GM23338 (cell line): ENCODE measurements around the gene CNNM2. TPM values are rescaled to one million over a fixed set of nuclear protein-coding genes. Genes with fewer than 3 reads are reported as not detected.

Experiments used
- ATAC-seq: fragments of 200-7000 bp; cut with Tn5 transposase; 3 replicates; pipeline ENCODE4 v1.9.1; 2020
- DNase-seq: peaks from one replicate; pipeline ENCODE4 v3.0.0-alpha.2; 2015; ENCODE audit warnings: low spot score
- H2AFZ ChIP-seq: fragments of 200-600 bp; sonication (generic); 2 replicates; pipeline ENCODE4 v1.8.0; 2016; ENCODE audit warnings: antibody characterized with exemption, mild to moderate bottlenecking, moderate library complexity
- H3F3A ChIP-seq: fragments of 200-600 bp; sonication (generic); replicated peaks from 2 replicates; pipeline ENCODE4 v1.8.0; 2017; ENCODE audit warnings: antibody characterized with exemption, mixed run types, low read depth
- H3K27ac ChIP-seq: fragments of 200-600 bp; sonication (generic); 2 replicates; pipeline ENCODE4 v1.6.1; 2016; ENCODE audit warnings: low read depth
- H3K27me3 ChIP-seq: fragments of 200-600 bp; sonication (generic); 2 replicates; pipeline ENCODE4 v1.8.0; 2016; ENCODE audit warnings: mild to moderate bottlenecking, mixed run types, moderate library complexity; ENCODE audit not compliant: insufficient read depth
- H3K36me3 ChIP-seq: fragments of 200-600 bp; sonication (generic); 2 replicates; pipeline ENCODE4 v1.8.0; 2016; ENCODE audit warnings: mild to moderate bottlenecking; ENCODE audit not compliant: insufficient read depth
- H3K4me1 ChIP-seq: fragments of 200-600 bp; sonication (generic); 2 replicates; pipeline ENCODE4 v1.8.0; 2016; ENCODE audit warnings: mild to moderate bottlenecking, moderate library complexity; ENCODE audit not compliant: insufficient read depth
- H3K4me2 ChIP-seq: fragments of 200-600 bp; sonication (generic); 2 replicates; pipeline ENCODE4 v1.7.1; 2017; ENCODE audit warnings: mixed run types
- H3K4me3 ChIP-seq: fragments of 200-600 bp; sonication (generic); 2 replicates; pipeline ENCODE4 v1.6.1; 2016; ENCODE audit warnings: mixed run types
- H3K79me2 ChIP-seq: fragments of 200-600 bp; sonication (generic); replicated peaks from 2 replicates; pipeline ENCODE4 v1.8.0; 2017; ENCODE audit warnings: mild to moderate bottlenecking; ENCODE audit not compliant: insufficient read depth
- H3K9me2 ChIP-seq: fragments of 200-600 bp; sonication (generic); 2 replicates; pipeline ENCODE4 v1.8.0; 2017; ENCODE audit not compliant: insufficient read depth
- H4K20me1 ChIP-seq: fragments of 200-600 bp; sonication (generic); replicated peaks from 2 replicates; pipeline ENCODE4 v1.8.0; 2017; ENCODE audit warnings: mild to moderate bottlenecking; ENCODE audit not compliant: insufficient read depth
- H3K27ac Mint-ChIP-seq: 2 replicates; pipeline ENCODE4 v1.8.0; 2020; ENCODE audit warnings: inconsistent platforms, mild to moderate bottlenecking, moderate library complexity, mixed read lengths
- H3K27me3 Mint-ChIP-seq: 3 replicates; pipeline ENCODE4 v1.8.0; 2022; ENCODE audit warnings: low read depth, mild to moderate bottlenecking, moderate library complexity, mixed read lengths, inconsistent platforms; ENCODE audit not compliant: insufficient read depth, poor library complexity
- H3K36me3 Mint-ChIP-seq: 3 replicates; pipeline ENCODE4 v1.8.0; 2021; ENCODE audit warnings: low read depth, mild to moderate bottlenecking, inconsistent platforms, moderate library complexity, mixed read lengths
- H3K4me1 Mint-ChIP-seq: 3 replicates; pipeline ENCODE4 v1.8.0; 2020; ENCODE audit warnings: mild to moderate bottlenecking, inconsistent platforms, mixed read lengths
- H3K4me3 Mint-ChIP-seq: 3 replicates; pipeline ENCODE4 v1.8.0; 2021; ENCODE audit warnings: moderate library complexity, mild to moderate bottlenecking, inconsistent platforms, mixed read lengths
- H3K9me3 Mint-ChIP-seq: 3 replicates; pipeline ENCODE4 v1.8.0; 2020; ENCODE audit warnings: moderate library complexity, mild to moderate bottlenecking, inconsistent platforms, mixed read lengths
- CREB1 ChIP-seq: fragments of 250-450 bp; sonication (Bioruptor Pico); IDR thresholded peaks from 2 replicates; pipeline ENCODE4 v1.5.0; 2020; ENCODE audit warnings: low read depth, mild to moderate bottlenecking, moderate library complexity
- CTCF ChIP-seq, 2 experiments: fragments of 200-600 bp in 1 of 2; sonication (generic) in 1 of 2; conservative IDR thresholded peaks; 2 replicates each; pipeline versions ENCODE4 v1.5.1 to v1.6.1; 2016 to 2017; ENCODE audit warnings: antibody characterized with exemption in 2 of 2, low read depth in 2 of 2, mild to moderate bottlenecking in 2 of 2, moderate library complexity in 1 of 2
- EZH2 ChIP-seq: fragments of 200-600 bp; sonication (generic); IDR thresholded peaks from one replicate; pipeline ENCODE4 v1.8.0; 2017; ENCODE audit warnings: antibody characterized with exemption, mild to moderate bottlenecking, low read depth; ENCODE audit not compliant: unreplicated experiment
- EZH2phosphoT487 ChIP-seq: fragments of 200-600 bp; sonication (generic); IDR thresholded peaks from one replicate; pipeline ENCODE4 v1.8.1; 2018; ENCODE audit warnings: antibody characterized with exemption; ENCODE audit not compliant: unreplicated experiment
- JUNB ChIP-seq: IDR thresholded peaks from one replicate; pipeline ENCODE4 v1.6.1; 2016; ENCODE audit warnings: antibody characterized with exemption; ENCODE audit not compliant: unreplicated experiment
- NANOG ChIP-seq: IDR thresholded peaks from 2 replicates; pipeline ENCODE4 v1.6.1; 2016; ENCODE audit warnings: antibody characterized with exemption, borderline replicate concordance
- POLR2AphosphoS5 ChIP-seq: IDR thresholded peaks from 2 replicates; pipeline ENCODE4 v1.6.1; 2016; ENCODE audit warnings: antibody characterized with exemption, low read depth
- STAT1 ChIP-seq: IDR thresholded peaks from one replicate; pipeline ENCODE4 v1.6.1; 2016; ENCODE audit warnings: antibody characterized with exemption; ENCODE audit not compliant: unreplicated experiment
- ZNF331 ChIP-seq: fragments of 250-450 bp; sonication (Bioruptor Pico); IDR thresholded peaks from 2 replicates; pipeline ENCODE4 v1.5.0; 2020; ENCODE audit warnings: low read depth, mild to moderate bottlenecking, moderate library complexity
- polyA plus RNA-seq: library from polyadenylated mRNA; unstranded; fragments of >200 nt; fragmentation: Nextera tagmentation; extraction: Ambion mirVana; gene quantifications from 2 replicates; pipeline ENCODE4 v1.2.1, GENCODE V29; 2016
- total RNA-seq: library from RNA; depleted of rRNA; stranded (reverse); fragments of >200 nt; shearing (Covaris generic); gene quantifications from 2 replicates; pipeline ENCODE4 v1.2.3, GENCODE V29; 2014
- TF ChIP-seq, protein P1 (sequence below): IDR thresholded peaks from one replicate; pipeline ENCODE4 v1.6.1; 2018; ENCODE audit warnings: antibody characterized with exemption; ENCODE audit not compliant: unreplicated experiment
- TF ChIP-seq, protein P2 (sequence below): fragments of 250-450 bp; sonication (Bioruptor Pico); IDR thresholded peaks from 2 replicates; pipeline ENCODE4 v1.5.0; 2020; ENCODE audit warnings: mild to moderate bottlenecking, moderate library complexity
- TF ChIP-seq, protein P3 (sequence below): IDR thresholded peaks from 2 replicates; pipeline ENCODE4 v1.6.1; 2016; ENCODE audit warnings: antibody characterized with exemption

CNNM2 gene
- total and polyA plus RNA-seq, 2 experiments from 2014 or later, result 4.5 to 31.3 TPM

GRCh38 chr10:102923601-102924000 is 5.5 kb downstream of the CNNM2 start:
- H3K4me3 ChIP-seq, result no peak overlapping the region
- H4K20me1 ChIP-seq, result peaks cover 5% of the 10 kb centered on the region; the same call in 1 of the 2 replicates
- H2AFZ ChIP-seq, result no peak overlapping the region
- H3K79me2 ChIP-seq, result peaks cover 63% of the 10 kb centered on the region
- peaks cover 22% of the 10 kb centered on the region for H3K27me3 ChIP-seq
- H3K27ac ChIP-seq, result no peak overlapping the region
- Mint-ChIP-seq H3K36me3 (peaks cover 14% of the 10 kb centered on the region), H3K9me3 (no peaks in the 10 kb centered on the region), H3K27ac (no peak overlapping the region), H3K27me3 (peaks cover 17% of the 10 kb centered on the region), H3K4me3 (no peak overlapping the region), H3K4me1 (peaks cover 30% of the 10 kb centered on the region)
- DNase-seq (no peak), ATAC-seq (no peak)
- H3K36me3 ChIP-seq, result no peaks in the 10 kb centered on the region
- no peaks in the 10 kb centered on the region for H3F3A ChIP-seq
- peaks cover 21% of the 10 kb centered on the region for H3K4me1 ChIP-seq
- no peak overlapping the region for H3K4me2 ChIP-seq
- no peaks in the 10 kb centered on the region for H3K9me2 ChIP-seq
- TF ChIP-seq EZH2phosphoT487 (no peak), POLR2AphosphoS5 (no peak), NANOG (no peak), STAT1 (no peak), ZNF331 (no peak), JUNB (no peak), CTCF (conservative IDR thresholded peaks at IDR 0.05; ENCODE audit: low read depth in 2 of 2) (no peak), CREB1 (no peak), EZH2 (no peak)
- TF ChIP-seq, protein P1, sequence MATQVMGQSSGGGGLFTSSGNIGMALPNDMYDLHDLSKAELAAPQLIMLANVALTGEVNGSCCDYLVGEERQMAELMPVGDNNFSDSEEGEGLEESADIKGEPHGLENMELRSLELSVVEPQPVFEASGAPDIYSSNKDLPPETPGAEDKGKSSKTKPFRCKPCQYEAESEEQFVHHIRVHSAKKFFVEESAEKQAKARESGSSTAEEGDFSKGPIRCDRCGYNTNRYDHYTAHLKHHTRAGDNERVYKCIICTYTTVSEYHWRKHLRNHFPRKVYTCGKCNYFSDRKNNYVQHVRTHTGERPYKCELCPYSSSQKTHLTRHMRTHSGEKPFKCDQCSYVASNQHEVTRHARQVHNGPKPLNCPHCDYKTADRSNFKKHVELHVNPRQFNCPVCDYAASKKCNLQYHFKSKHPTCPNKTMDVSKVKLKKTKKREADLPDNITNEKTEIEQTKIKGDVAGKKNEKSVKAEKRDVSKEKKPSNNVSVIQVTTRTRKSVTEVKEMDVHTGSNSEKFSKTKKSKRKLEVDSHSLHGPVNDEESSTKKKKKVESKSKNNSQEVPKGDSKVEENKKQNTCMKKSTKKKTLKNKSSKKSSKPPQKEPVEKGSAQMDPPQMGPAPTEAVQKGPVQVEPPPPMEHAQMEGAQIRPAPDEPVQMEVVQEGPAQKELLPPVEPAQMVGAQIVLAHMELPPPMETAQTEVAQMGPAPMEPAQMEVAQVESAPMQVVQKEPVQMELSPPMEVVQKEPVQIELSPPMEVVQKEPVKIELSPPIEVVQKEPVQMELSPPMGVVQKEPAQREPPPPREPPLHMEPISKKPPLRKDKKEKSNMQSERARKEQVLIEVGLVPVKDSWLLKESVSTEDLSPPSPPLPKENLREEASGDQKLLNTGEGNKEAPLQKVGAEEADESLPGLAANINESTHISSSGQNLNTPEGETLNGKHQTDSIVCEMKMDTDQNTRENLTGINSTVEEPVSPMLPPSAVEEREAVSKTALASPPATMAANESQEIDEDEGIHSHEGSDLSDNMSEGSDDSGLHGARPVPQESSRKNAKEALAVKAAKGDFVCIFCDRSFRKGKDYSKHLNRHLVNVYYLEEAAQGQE, result no peak
- TF ChIP-seq, protein P2, sequence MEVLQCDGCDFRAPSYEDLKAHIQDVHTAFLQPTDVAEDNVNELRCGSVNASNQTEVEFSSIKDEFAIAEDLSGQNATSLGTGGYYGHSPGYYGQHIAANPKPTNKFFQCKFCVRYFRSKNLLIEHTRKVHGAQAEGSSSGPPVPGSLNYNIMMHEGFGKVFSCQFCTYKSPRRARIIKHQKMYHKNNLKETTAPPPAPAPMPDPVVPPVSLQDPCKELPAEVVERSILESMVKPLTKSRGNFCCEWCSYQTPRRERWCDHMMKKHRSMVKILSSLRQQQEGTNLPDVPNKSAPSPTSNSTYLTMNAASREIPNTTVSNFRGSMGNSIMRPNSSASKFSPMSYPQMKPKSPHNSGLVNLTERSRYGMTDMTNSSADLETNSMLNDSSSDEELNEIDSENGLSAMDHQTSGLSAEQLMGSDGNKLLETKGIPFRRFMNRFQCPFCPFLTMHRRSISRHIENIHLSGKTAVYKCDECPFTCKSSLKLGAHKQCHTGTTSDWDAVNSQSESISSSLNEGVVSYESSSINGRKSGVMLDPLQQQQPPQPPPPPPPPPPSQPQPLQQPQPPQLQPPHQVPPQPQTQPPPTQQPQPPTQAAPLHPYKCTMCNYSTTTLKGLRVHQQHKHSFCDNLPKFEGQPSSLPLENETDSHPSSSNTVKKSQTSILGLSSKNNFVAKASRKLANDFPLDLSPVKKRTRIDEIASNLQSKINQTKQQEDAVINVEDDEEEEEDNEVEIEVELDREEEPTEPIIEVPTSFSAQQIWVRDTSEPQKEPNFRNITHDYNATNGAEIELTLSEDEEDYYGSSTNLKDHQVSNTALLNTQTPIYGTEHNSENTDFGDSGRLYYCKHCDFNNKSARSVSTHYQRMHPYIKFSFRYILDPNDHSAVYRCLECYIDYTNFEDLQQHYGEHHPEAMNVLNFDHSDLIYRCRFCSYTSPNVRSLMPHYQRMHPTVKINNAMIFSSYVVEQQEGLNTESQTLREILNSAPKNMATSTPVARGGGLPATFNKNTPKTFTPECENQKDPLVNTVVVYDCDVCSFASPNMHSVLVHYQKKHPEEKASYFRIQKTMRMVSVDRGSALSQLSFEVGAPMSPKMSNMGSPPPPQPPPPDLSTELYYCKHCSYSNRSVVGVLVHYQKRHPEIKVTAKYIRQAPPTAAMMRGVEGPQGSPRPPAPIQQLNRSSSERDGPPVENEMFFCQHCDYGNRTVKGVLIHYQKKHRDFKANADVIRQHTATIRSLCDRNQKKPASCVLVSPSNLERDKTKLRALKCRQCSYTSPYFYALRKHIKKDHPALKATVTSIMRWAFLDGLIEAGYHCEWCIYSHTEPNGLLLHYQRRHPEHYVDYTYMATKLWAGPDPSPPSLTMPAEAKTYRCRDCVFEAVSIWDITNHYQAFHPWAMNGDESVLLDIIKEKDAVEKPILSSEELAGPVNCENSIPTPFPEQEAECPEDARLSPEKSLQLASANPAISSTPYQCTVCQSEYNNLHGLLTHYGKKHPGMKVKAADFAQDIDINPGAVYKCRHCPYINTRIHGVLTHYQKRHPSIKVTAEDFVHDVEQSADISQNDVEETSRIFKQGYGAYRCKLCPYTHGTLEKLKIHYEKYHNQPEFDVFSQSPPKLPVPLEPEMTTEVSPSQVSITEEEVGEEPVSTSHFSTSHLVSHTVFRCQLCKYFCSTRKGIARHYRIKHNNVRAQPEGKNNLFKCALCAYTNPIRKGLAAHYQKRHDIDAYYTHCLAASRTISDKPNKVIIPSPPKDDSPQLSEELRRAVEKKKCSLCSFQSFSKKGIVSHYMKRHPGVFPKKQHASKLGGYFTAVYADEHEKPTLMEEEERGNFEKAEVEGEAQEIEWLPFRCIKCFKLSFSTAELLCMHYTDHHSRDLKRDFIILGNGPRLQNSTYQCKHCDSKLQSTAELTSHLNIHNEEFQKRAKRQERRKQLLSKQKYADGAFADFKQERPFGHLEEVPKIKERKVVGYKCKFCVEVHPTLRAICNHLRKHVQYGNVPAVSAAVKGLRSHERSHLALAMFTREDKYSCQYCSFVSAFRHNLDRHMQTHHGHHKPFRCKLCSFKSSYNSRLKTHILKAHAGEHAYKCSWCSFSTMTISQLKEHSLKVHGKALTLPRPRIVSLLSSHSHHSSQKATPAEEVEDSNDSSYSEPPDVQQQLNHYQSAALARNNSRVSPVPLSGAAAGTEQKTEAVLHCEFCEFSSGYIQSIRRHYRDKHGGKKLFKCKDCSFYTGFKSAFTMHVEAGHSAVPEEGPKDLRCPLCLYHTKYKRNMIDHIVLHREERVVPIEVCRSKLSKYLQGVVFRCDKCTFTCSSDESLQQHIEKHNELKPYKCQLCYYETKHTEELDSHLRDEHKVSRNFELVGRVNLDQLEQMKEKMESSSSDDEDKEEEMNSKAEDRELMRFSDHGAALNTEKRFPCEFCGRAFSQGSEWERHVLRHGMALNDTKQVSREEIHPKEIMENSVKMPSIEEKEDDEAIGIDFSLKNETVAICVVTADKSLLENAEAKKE (CRISPR knock-in tag), result no peak
- TF ChIP-seq, protein P3, sequence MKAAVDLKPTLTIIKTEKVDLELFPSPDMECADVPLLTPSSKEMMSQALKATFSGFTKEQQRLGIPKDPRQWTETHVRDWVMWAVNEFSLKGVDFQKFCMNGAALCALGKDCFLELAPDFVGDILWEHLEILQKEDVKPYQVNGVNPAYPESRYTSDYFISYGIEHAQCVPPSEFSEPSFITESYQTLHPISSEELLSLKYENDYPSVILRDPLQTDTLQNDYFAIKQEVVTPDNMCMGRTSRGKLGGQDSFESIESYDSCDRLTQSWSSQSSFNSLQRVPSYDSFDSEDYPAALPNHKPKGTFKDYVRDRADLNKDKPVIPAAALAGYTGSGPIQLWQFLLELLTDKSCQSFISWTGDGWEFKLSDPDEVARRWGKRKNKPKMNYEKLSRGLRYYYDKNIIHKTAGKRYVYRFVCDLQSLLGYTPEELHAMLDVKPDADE, result no peak
